SW 1271 (cell line): Measurements from ENCODE around the gene SLC39A9.
"Not testable (repeated sequence)": the region's sequence is repeated elsewhere in the genome, so short reads cannot be mapped to it uniquely, and the experiment has no call there.

Source experiments
- DNase-seq, 2 experiments: peaks; one replicate each; lab custom pipeline; 2025; lab: John Stamatoyannopoulos, UW

The SLC39A9 gene

GRCh38 chr14:69368381-69368780 is 30.1 kb upstream of the SLC39A9 start:
- no peak for DNase-seq

GRCh38 chr14:69370061-69370460 is 28.4 kb upstream of the SLC39A9 start:
- no peak for DNase-seq

- no peak for DNase-seq
Measured at GRCh38 chr14:69372146-69372545, 26.3 kb upstream of the SLC39A9 start.

- DNase-seq = no peak
Measured at GRCh38 chr14:69373104-69373503, 25.4 kb upstream of the SLC39A9 start.

- DNase-seq = no peak
Measured at GRCh38 chr14:69374235-69374634, 24.3 kb upstream of the SLC39A9 start.

- DNase-seq = no peak
Measured at GRCh38 chr14:69375182-69375581, 23.3 kb upstream of the SLC39A9 start.

- DNase-seq = no peak
Measured at GRCh38 chr14:69375722-69376121, 22.8 kb upstream of the SLC39A9 start.

GRCh38 chr14:69376439-69376838 is 22.1 kb upstream of the SLC39A9 start:
- no peak for DNase-seq

GRCh38 chr14:69378274-69378673 is 20.2 kb upstream of the SLC39A9 start:
- DNase-seq = no peak

GRCh38 chr14:69387311-69387710 is 11.2 kb upstream of the SLC39A9 start:
- no peak for DNase-seq

- not testable (repeated sequence) for DNase-seq
Measured at GRCh38 chr14:69391400-69391799, 7.1 kb upstream of the SLC39A9 start.

- no peak for DNase-seq
Measured at GRCh38 chr14:69392481-69392880, 6.0 kb upstream of the SLC39A9 start.

- no peak for DNase-seq
Measured at GRCh38 chr14:69395929-69396328, 2.6 kb upstream of the SLC39A9 start.

- no peak for DNase-seq
Measured at GRCh38 chr14:69398818-69399210, 322 bp downstream of the SLC39A9 start.

GRCh38 chr14:69399750-69400149 is 1.3 kb downstream of the SLC39A9 start:
- DNase-seq = no peak

- DNase-seq = no peak
Measured at GRCh38 chr14:69400154-69400553, 1.7 kb downstream of the SLC39A9 start.

- DNase-seq = no peak
Measured at GRCh38 chr14:69401841-69402240, 3.3 kb downstream of the SLC39A9 start.

GRCh38 chr14:69404478-69404877 is 6.0 kb downstream of the SLC39A9 start:
- no peak for DNase-seq

- DNase-seq = no peak
Measured at GRCh38 chr14:69404883-69405282, 6.4 kb downstream of the SLC39A9 start.

GRCh38 chr14:69405762-69406161 is 7.3 kb downstream of the SLC39A9 start:
- DNase-seq = no peak

GRCh38 chr14:69408331-69408960 is 10.0 kb downstream of the SLC39A9 start:
- DNase-seq = no peak

- no peak for DNase-seq
Measured at GRCh38 chr14:69413483-69413882, 15.0 kb downstream of the SLC39A9 start.

GRCh38 chr14:69416087-69416486 is 17.6 kb downstream of the SLC39A9 start:
- not testable (repeated sequence) for DNase-seq

- DNase-seq = no peak
Measured at GRCh38 chr14:69423279-69423678, 24.8 kb downstream of the SLC39A9 start.
